Activated naive CD8-positive, alpha-beta T cell (primary cell): Measurements from ENCODE around the gene CISTR.

Source experiments
- H3K27ac Mint-ChIP-seq: one replicate; pipeline ENCODE4 v1.8.0; 2021; ENCODE audit warnings: mixed read lengths
- H3K27me3 Mint-ChIP-seq: one replicate; pipeline ENCODE4 v1.8.0; 2021; ENCODE audit warnings: mixed read lengths
- H3K36me3 Mint-ChIP-seq: one replicate; pipeline ENCODE4 v1.8.0; 2021; ENCODE audit warnings: mixed read lengths
- H3K4me1 Mint-ChIP-seq: one replicate; pipeline ENCODE4 v1.8.0; 2021; ENCODE audit warnings: low read depth, mixed read lengths
- H3K4me3 Mint-ChIP-seq: one replicate; pipeline ENCODE4 v1.8.0; 2021; ENCODE audit warnings: mild to moderate bottlenecking, mixed read lengths
- H3K9me3 Mint-ChIP-seq: one replicate; pipeline ENCODE4 v1.8.0; 2021; ENCODE audit warnings: low read depth, mixed read lengths

The CISTR gene

DNA sequence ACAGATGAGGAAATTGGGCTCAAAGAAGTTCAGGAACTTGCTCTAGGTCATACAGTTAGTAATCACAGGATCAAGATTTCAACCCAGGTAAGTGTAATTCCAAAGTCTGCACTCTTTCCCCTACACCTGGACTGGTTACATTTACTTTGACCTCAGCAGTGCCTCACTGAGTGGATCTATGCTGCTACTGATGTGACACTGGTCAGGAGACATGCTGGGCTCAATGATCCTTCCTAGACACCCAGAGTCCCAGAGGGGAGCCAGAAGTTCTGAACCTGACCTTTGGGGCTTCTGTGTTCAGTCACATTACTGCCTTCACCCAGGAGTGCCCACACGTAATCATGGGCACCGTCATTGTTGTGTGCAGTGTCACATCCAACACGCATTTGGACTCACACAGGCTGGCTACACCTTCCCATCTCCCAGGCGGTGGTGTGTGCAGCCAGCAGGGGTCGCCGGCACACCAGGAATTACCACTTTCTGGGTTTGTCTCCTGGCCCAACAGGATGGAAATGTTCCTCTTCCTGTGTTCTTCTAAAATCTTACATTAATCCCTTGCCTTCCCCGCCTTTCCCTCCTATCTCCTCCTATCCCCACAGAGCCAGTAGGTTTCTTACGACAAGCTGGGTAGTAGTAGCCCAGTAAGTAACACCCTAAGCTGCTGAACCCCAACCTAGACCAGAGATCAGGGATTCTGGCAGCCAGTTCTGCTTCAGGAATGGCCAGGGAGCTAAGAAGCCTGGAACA is 50.1 kb downstream of the CISTR start:
- Mint-ChIP-seq H3K4me3 (no peak overlapping the region), H3K27ac (no peak overlapping the region), H3K9me3 (no peaks in the 10 kb centered on the region), H3K27me3 (peaks cover 50% of the 10 kb centered on the region), H3K4me1 (peaks cover 4% of the 10 kb centered on the region), H3K36me3 (no peaks in the 10 kb centered on the region)

GRCh38 chr12:53700567-53700966 is 51.2 kb downstream of the CISTR start:
- Mint-ChIP-seq H3K4me1 (peaks cover 14% of the 10 kb centered on the region), H3K4me3 (no peak overlapping the region), H3K27me3 (peaks cover 51% of the 10 kb centered on the region), H3K36me3 (no peaks in the 10 kb centered on the region), H3K27ac (no peak overlapping the region), H3K9me3 (no peaks in the 10 kb centered on the region)

DNA sequence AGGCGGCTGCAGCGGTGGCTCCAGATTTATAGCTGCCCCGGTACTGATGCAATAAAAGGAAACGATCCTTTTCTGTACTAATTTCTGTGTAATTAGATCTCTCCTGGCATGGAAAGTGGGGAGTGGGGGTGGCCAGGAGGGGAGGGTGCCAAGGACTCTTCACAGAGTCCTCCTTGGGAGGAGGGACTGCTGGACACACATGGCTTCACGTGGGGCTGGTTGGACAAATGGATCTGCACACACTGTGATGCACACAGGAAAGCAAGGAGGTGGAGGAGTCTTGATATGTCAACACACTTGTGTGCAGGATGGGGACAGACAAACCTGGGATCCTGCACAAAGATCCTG is 52.1 kb downstream of the CISTR start:
- no peak overlapping the region for H3K4me3 Mint-ChIP-seq
- peaks cover 55% of the 10 kb centered on the region for H3K27me3 Mint-ChIP-seq
- H3K27ac Mint-ChIP-seq, result no peak overlapping the region
- no peaks in the 10 kb centered on the region for H3K36me3 Mint-ChIP-seq
- H3K9me3 Mint-ChIP-seq, result no peaks in the 10 kb centered on the region
- H3K4me1 Mint-ChIP-seq, result peaks cover 20% of the 10 kb centered on the region

GRCh38 chr12:53698948-53699677 is 52.7 kb downstream of the CISTR start:
- Mint-ChIP-seq H3K27ac (no peak overlapping the region), H3K4me3 (no peak overlapping the region), H3K36me3 (no peaks in the 10 kb centered on the region), H3K4me1 (peaks cover 24% of the 10 kb centered on the region), H3K9me3 (no peaks in the 10 kb centered on the region), H3K27me3 (peaks cover 56% of the 10 kb centered on the region)

GRCh38 chr12:53696655-53697331 is 55.0 kb downstream of the CISTR start:
- Mint-ChIP-seq H3K9me3 (no peaks in the 10 kb centered on the region), H3K27me3 (peaks cover 54% of the 10 kb centered on the region), H3K4me1 (peaks cover 24% of the 10 kb centered on the region), H3K36me3 (no peaks in the 10 kb centered on the region), H3K27ac (no peak overlapping the region), H3K4me3 (peak overlapping the region; percentile 74)
